H9 (cell line): ENCODE measurements around the gene AXIN1. TPM values are rescaled to one million over a fixed set of nuclear protein-coding genes. Genes with fewer than 3 reads are reported as not detected.
A peak's percentile ranks its signal among the peaks of the same experiment; 100 is the strongest.

ENCODE experiments used
- DNase-seq: peaks from one replicate; pipeline ENCODE4 v3.0.0-alpha.2; 2017
- H2AFZ ChIP-seq: one replicate; pipeline ENCODE4 v1.6.1; 2013; ENCODE audit warnings: mild to moderate bottlenecking, low read length, control low read depth, moderate library complexity
- H2AK5ac ChIP-seq: 2 replicates; pipeline ENCODE4 v1.6.1; 2013; ENCODE audit warnings: low read length, control low read depth, mixed read lengths; ENCODE audit not compliant: insufficient read length
- H2BK120ac ChIP-seq: one replicate; pipeline ENCODE4 v1.6.1; 2013; ENCODE audit warnings: low read depth, mild to moderate bottlenecking, low read length, control low read depth, inconsistent platforms; ENCODE audit not compliant: poor library complexity, severe bottlenecking
- H2BK12ac ChIP-seq: 2 replicates; pipeline ENCODE4 v1.6.1; 2013; ENCODE audit warnings: low read length, control low read depth, mixed read lengths, low read depth; ENCODE audit not compliant: insufficient read length
- H2BK15ac ChIP-seq: 2 replicates; pipeline ENCODE4 v1.6.1; 2013; ENCODE audit warnings: low read depth, low read length, control low read depth
- H2BK20ac ChIP-seq: one replicate; pipeline ENCODE4 v1.6.1; 2013; ENCODE audit warnings: low read depth, mild to moderate bottlenecking, low read length, control low read depth, inconsistent platforms; ENCODE audit not compliant: poor library complexity, severe bottlenecking
- H2BK5ac ChIP-seq: 2 replicates; pipeline ENCODE4 v1.6.1; 2013; ENCODE audit warnings: low read length, control low read depth, mixed read lengths; ENCODE audit not compliant: insufficient read length
- H3K14ac ChIP-seq: 2 replicates; pipeline ENCODE4 v1.6.1; 2013; ENCODE audit warnings: low read length, control low read depth; ENCODE audit not compliant: insufficient read depth
- H3K18ac ChIP-seq: 2 replicates; pipeline ENCODE4 v1.6.1; 2013; ENCODE audit warnings: low read depth, mild to moderate bottlenecking, mixed read lengths, low read length, control low read depth; ENCODE audit not compliant: insufficient read length
- H3K23ac ChIP-seq: 2 replicates; pipeline ENCODE4 v1.6.1; 2013; ENCODE audit warnings: low read length, control low read depth, mixed read lengths, low read depth; ENCODE audit not compliant: insufficient read length
- H3K23me2 ChIP-seq: 2 replicates; pipeline ENCODE4 v1.6.1; 2013; ENCODE audit warnings: low read depth, mild to moderate bottlenecking, mixed read lengths, low read length, control low read depth; ENCODE audit not compliant: insufficient read length, poor library complexity, severe bottlenecking
- H3K27ac ChIP-seq: 2 replicates; pipeline ENCODE4 v1.5.1; 2013; ENCODE audit warnings: low read length, control low read depth, mixed read lengths, low read depth; ENCODE audit not compliant: insufficient read length
- H3K27me3 ChIP-seq: 2 replicates; pipeline ENCODE4 v1.6.1; 2013; ENCODE audit warnings: low read length, control low read depth, inconsistent platforms; ENCODE audit not compliant: insufficient read depth
- H3K4ac ChIP-seq: 2 replicates; pipeline ENCODE4 v1.6.1; 2013; ENCODE audit warnings: low read depth, mild to moderate bottlenecking, control low read depth, inconsistent platforms, low read length, moderate library complexity
- H3K4me1 ChIP-seq: 2 replicates; pipeline ENCODE4 v1.6.1; 2013; ENCODE audit warnings: low read length, control low read depth, inconsistent platforms; ENCODE audit not compliant: insufficient read depth
- H3K4me2 ChIP-seq: 2 replicates; pipeline ENCODE4 v1.6.1; 2013; ENCODE audit warnings: low read length, control low read depth, mixed read lengths; ENCODE audit not compliant: insufficient read length, insufficient read depth
- H3K56ac ChIP-seq: 2 replicates; pipeline ENCODE4 v1.6.1; 2013; ENCODE audit warnings: low read depth, mild to moderate bottlenecking, mixed read lengths, low read length, control low read depth; ENCODE audit not compliant: insufficient read length
- H3K79me1 ChIP-seq: 2 replicates; pipeline ENCODE4 v1.6.1; 2013; ENCODE audit warnings: low read depth, mild to moderate bottlenecking, moderate library complexity, low read length, control low read depth, inconsistent platforms; ENCODE audit not compliant: insufficient read depth, poor library complexity, severe bottlenecking
- H3K79me2 ChIP-seq: 2 replicates; pipeline ENCODE4 v1.6.1; 2013; ENCODE audit warnings: low read length, control low read depth, inconsistent platforms; ENCODE audit not compliant: insufficient read depth
- H3K9ac ChIP-seq: 2 replicates; pipeline ENCODE4 v1.6.1; 2013; ENCODE audit warnings: low read length, control low read depth, mixed read lengths; ENCODE audit not compliant: insufficient read length; ENCODE audit errors: extremely low read depth
- H3K9me3 ChIP-seq: one replicate; pipeline ENCODE4 v1.6.1; 2013; ENCODE audit warnings: low read depth, low read length, inconsistent platforms; ENCODE audit not compliant: control insufficient read depth
- H3T11ph ChIP-seq: one replicate; pipeline ENCODE4 v1.6.1; 2013; ENCODE audit warnings: mild to moderate bottlenecking, low read length, control low read depth, inconsistent platforms
- H4K20me1 ChIP-seq: one replicate; pipeline ENCODE4 v1.6.1; 2013; ENCODE audit not compliant: control insufficient read depth, insufficient read length, insufficient read depth
- H4K5ac ChIP-seq: 2 replicates; pipeline ENCODE4 v1.6.1; 2013; ENCODE audit warnings: low read depth, mild to moderate bottlenecking, mixed read lengths, low read length, control low read depth; ENCODE audit not compliant: insufficient read length
- H4K8ac ChIP-seq: replicated peaks from 2 replicates; pipeline ENCODE4 v1.6.1; 2013; ENCODE audit warnings: low read length, control low read depth, mixed read lengths, low read depth; ENCODE audit not compliant: insufficient read length
- H4K91ac ChIP-seq: 2 replicates; pipeline ENCODE4 v1.6.1; 2013; ENCODE audit warnings: low read depth, mild to moderate bottlenecking, moderate library complexity, mixed read lengths, low read length, control low read depth; ENCODE audit not compliant: insufficient read length
- H3K27ac Mint-ChIP-seq, 3 experiments: 2 replicates in 2 of 3; 3 replicates in 1 of 3; pipeline ENCODE4 v1.8.0; 2020 to 2021; ENCODE audit warnings: mixed read lengths in 3 of 3, mild to moderate bottlenecking in 1 of 3, moderate library complexity in 1 of 3
- H3K27me3 Mint-ChIP-seq: 2 replicates; pipeline ENCODE4 v1.8.0; 2021; ENCODE audit warnings: low read depth, mild to moderate bottlenecking, moderate library complexity, mixed read lengths
- H3K36me3 Mint-ChIP-seq, 3 experiments: 2 replicates in 2 of 3; 3 replicates in 1 of 3; pipeline ENCODE4 v1.8.0; 2020 to 2021; ENCODE audit warnings: low read depth in 3 of 3, mixed read lengths in 3 of 3; ENCODE audit not compliant: insufficient read depth in 1 of 3
- H3K4me1 Mint-ChIP-seq, 2 experiments: 2 replicates each; pipeline ENCODE4 v1.8.0; 2020; ENCODE audit warnings: mixed read lengths in 2 of 2
- H3K4me3 Mint-ChIP-seq, 2 experiments: 2 replicates in 1 of 2; 3 replicates in 1 of 2; pipeline ENCODE4 v1.8.0; 2020 to 2021; ENCODE audit warnings: mild to moderate bottlenecking in 2 of 2, mixed read lengths in 2 of 2, moderate library complexity in 1 of 2
- H3K9me3 Mint-ChIP-seq, 2 experiments: 2 replicates in 1 of 2; 3 replicates in 1 of 2; pipeline ENCODE4 v1.8.0; 2020; ENCODE audit warnings: mild to moderate bottlenecking in 2 of 2, mixed read lengths in 2 of 2, moderate library complexity in 1 of 2
- WGBS: extraction: QIAGEN DNeasy Blood & Tissue Kit; methylation state at CpG from one replicate; pipeline ENCODE4 v1.1.7; 2013; ENCODE audit warnings: missing lambda C conversion rate, low lambda C conversion rate, mixed read lengths; ENCODE audit not compliant: insufficient read length; ENCODE audit errors: extremely low coverage; 5-methylcytosine and 5-hydroxymethylcytosine counted together
- total RNA-seq: library from RNA; stranded (reverse); gene quantifications from 2 replicates; pipeline ENCODE4 v1.2.1, GENCODE V29; 2021
- TF ChIP-seq, protein P1 (sequence below): fragments of 200-600 bp; sonication (generic); conservative IDR thresholded peaks from 3 replicates; pipeline ENCODE4 v1.8.0; 2021; ENCODE audit warnings: antibody characterized with exemption, mild to moderate bottlenecking

Gene AXIN1
- total RNA-seq, 1 experiment from 2014 or later: 50.9 TPM

DNA sequence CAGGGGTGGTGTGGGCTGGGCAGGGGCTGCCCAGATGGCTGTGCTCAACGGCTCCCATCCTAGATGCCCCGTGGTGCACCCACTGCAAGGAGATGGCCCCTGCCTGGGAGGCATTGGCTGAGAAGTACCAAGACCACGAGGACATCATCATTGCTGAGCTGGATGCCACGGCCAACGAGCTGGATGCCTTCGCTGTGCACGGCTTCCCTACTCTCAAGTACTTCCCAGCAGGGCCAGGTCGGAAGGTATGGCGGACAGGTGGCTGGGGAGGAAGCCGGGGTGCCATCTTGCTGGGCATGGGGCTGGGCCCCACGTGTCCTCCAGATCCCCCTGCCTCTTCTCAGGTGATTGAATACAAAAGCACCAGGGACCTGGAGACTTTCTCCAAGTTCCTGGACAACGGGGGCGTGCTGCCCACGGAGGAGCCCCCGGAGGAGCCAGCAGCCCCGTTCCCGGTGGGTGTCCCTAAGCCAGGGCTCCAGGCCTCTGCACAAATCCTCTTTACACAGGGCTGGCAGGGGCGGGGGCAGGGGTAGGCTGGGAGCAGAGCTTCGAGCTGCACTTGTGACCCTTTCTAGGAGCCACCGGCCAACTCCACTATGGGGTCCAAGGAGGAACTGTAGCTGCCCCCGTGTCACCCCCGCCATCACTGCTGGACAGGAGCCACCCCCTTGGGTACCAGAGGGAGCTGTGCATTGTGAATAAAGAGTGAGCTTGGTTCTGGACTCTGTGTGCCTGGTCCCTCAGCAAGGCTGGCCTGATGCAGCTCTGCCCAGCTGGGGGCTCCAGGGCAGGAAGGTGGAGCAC is 65.8 kb downstream of the AXIN1 start:
- no peak overlapping the region for H2BK20ac ChIP-seq
- H3K79me1 ChIP-seq: no peaks in the 10 kb centered on the region
- no peak for DNase-seq

More for the DNA sequence above, 65.8 kb downstream of the AXIN1 start:
- Histone ChIP-seq H2BK15ac (no peak overlapping the region), H3K18ac (no peak overlapping the region), H4K20me1 (no peaks in the 10 kb centered on the region), H3K56ac (no peak overlapping the region), H3T11ph (no peak overlapping the region), H3K23ac (no peak overlapping the region), H3K14ac (no peak overlapping the region; the same call in 1 of the 2 replicates), H2BK5ac (no peak overlapping the region), H3K4ac (no peak overlapping the region), H3K9ac (no peak overlapping the region), H3K4me2 (no peak overlapping the region), H2AK5ac (no peak overlapping the region), H3K4me1 (no peaks in the 10 kb centered on the region), H3K79me2 (no peaks in the 10 kb centered on the region), H4K91ac (no peak overlapping the region), H2BK120ac (no peak overlapping the region), H3K27ac (no peak overlapping the region), H2BK12ac (no peak overlapping the region), H4K8ac (no peak overlapping the region), H3K23me2 (no peaks in the 10 kb centered on the region), H3K27me3 (no peaks in the 10 kb centered on the region), H2AFZ (no peak overlapping the region), H4K5ac (no peak overlapping the region), H3K9me3 (no peaks in the 10 kb centered on the region)
- TF ChIP-seq, protein P1, sequence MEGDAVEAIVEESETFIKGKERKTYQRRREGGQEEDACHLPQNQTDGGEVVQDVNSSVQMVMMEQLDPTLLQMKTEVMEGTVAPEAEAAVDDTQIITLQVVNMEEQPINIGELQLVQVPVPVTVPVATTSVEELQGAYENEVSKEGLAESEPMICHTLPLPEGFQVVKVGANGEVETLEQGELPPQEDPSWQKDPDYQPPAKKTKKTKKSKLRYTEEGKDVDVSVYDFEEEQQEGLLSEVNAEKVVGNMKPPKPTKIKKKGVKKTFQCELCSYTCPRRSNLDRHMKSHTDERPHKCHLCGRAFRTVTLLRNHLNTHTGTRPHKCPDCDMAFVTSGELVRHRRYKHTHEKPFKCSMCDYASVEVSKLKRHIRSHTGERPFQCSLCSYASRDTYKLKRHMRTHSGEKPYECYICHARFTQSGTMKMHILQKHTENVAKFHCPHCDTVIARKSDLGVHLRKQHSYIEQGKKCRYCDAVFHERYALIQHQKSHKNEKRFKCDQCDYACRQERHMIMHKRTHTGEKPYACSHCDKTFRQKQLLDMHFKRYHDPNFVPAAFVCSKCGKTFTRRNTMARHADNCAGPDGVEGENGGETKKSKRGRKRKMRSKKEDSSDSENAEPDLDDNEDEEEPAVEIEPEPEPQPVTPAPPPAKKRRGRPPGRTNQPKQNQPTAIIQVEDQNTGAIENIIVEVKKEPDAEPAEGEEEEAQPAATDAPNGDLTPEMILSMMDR: no peak
- Mint-ChIP-seq H3K27me3 (peaks cover 10% of the 10 kb centered on the region), H3K27ac (peak overlapping the region in 1 of 3 experiments; percentile 76; a peak in 1 of 7 replicates), H3K4me1 (no peaks in the 10 kb centered on the region), H3K36me3 (peaks cover 18 to 37% (median 35%) of the 10 kb centered on the region in 3 experiments), H3K9me3 (peaks cover 8 to 12% of the 10 kb centered on the region in 2 experiments), H3K4me3 (no peak overlapping the region)
- no CpG with 5 or more reads among the region's 22 CpGs for WGBS
